Neural cell (in vitro differentiated cells): ENCODE data around the gene SV2C. TPM values are rescaled to one million over a fixed set of nuclear protein-coding genes. Genes with fewer than 3 reads are reported as not detected.
"Not testable (repeated sequence)": the region's sequence is repeated elsewhere in the genome, so short reads cannot be mapped to it uniquely, and the experiment has no call there.

Source experiments
- H2AFZ ChIP-seq: fragments of 200-600, 300-800 bp; sonication (generic), shearing (Covaris generic); 2 replicates; pipeline ENCODE4 v1.6.0; 2014; ENCODE audit warnings: low read depth, mild to moderate bottlenecking, antibody characterized with exemption, low read length, moderate library complexity
- H3F3A ChIP-seq: fragments of 200-600 bp; shearing (Covaris generic); 2 replicates; pipeline ENCODE4 v1.6.1; 2016; ENCODE audit warnings: mild to moderate bottlenecking, moderate library complexity, mixed read lengths, antibody characterized with exemption, low read length; ENCODE audit not compliant: insufficient read depth, poor library complexity, severe bottlenecking
- H3K27ac ChIP-seq: fragments of 200-600, 300-800 bp; sonication (generic), shearing (Covaris generic); 2 replicates; pipeline ENCODE4 v1.5.1; 2014; ENCODE audit warnings: mild to moderate bottlenecking, low read length, moderate library complexity
- H3K27me3 ChIP-seq: fragments of 300-800, 200-600 bp; sonication (generic), shearing (Covaris generic); 2 replicates; pipeline ENCODE4 v1.6.0; 2014; ENCODE audit warnings: mild to moderate bottlenecking, low read depth, low read length, moderate library complexity; ENCODE audit not compliant: insufficient read depth
- H3K36me3 ChIP-seq: fragments of 300-800, 200-600 bp; sonication (generic), shearing (Covaris generic); 2 replicates; pipeline ENCODE4 v1.5.1; 2014; ENCODE audit warnings: mild to moderate bottlenecking, antibody characterized with exemption, low read length, moderate library complexity; ENCODE audit not compliant: insufficient read depth
- H3K4me2 ChIP-seq: fragments of 300-800, 200-600 bp; sonication (generic), shearing (Covaris generic); 2 replicates; pipeline ENCODE4 v1.6.0; 2014; ENCODE audit warnings: mild to moderate bottlenecking, low read length
- H3K4me3 ChIP-seq: fragments of 300-800, 200-600 bp; sonication (generic), shearing (Covaris generic); 2 replicates; pipeline ENCODE4 v1.5.1; 2014; ENCODE audit warnings: mild to moderate bottlenecking, low read length, moderate library complexity
- H3K79me2 ChIP-seq: fragments of 200-600 bp; shearing (Covaris generic); replicated peaks from 2 replicates; pipeline ENCODE4 v1.6.0; 2014; ENCODE audit warnings: mild to moderate bottlenecking, low read length, moderate library complexity; ENCODE audit not compliant: insufficient read depth
- H3K9ac ChIP-seq: fragments of 300-800, 200-600 bp; sonication (generic), shearing (Covaris generic); 2 replicates; pipeline ENCODE4 v1.6.1; 2016; ENCODE audit warnings: mild to moderate bottlenecking, low read length, mixed read lengths
- H3K9me2 ChIP-seq: fragments of 200-600 bp; shearing (Covaris generic); 2 replicates; pipeline ENCODE4 v1.6.1; 2016; ENCODE audit warnings: mild to moderate bottlenecking, low read length, mixed read lengths; ENCODE audit not compliant: insufficient read depth
- H3K9me3 ChIP-seq: fragments of 200-600, 300-800 bp; sonication (generic), shearing (Covaris generic); 2 replicates; pipeline ENCODE4 v1.6.1; 2016; ENCODE audit warnings: mild to moderate bottlenecking, mixed run types, low read length, moderate library complexity, mixed read lengths
- H4K20me1 ChIP-seq: fragments of 200-600 bp; shearing (Covaris generic); 2 replicates; pipeline ENCODE4 v1.6.1; 2016; ENCODE audit warnings: mild to moderate bottlenecking, mixed run types; ENCODE audit not compliant: insufficient read depth
- EP300 ChIP-seq: fragments of 450-650 bp; conservative IDR thresholded peaks from 2 replicates; pipeline ENCODE4 v1.6.1; 2014; ENCODE audit warnings: antibody characterized with exemption, mild to moderate bottlenecking, moderate library complexity; ENCODE audit not compliant: poor library complexity, severe bottlenecking
- EZH2 ChIP-seq: fragments of 200-600, 300-800 bp; shearing (Covaris generic), sonication (generic); IDR thresholded peaks from 2 replicates; pipeline ENCODE4 v1.6.1; 2014; ENCODE audit warnings: antibody characterized with exemption, low read length, borderline replicate concordance, mild to moderate bottlenecking; ENCODE audit not compliant: insufficient read depth, poor library complexity, severe bottlenecking
- MXI1 ChIP-seq: fragments of 450-650 bp; conservative IDR thresholded peaks from 2 replicates; pipeline ENCODE4 v1.6.1; 2014; ENCODE audit warnings: antibody characterized with exemption, mild to moderate bottlenecking; ENCODE audit not compliant: poor library complexity, severe bottlenecking
- POLR2AphosphoS5 ChIP-seq: IDR thresholded peaks from 2 replicates; pipeline ENCODE4 v1.6.1; 2012
- RAD21 ChIP-seq: fragments of 450-650 bp; conservative IDR thresholded peaks from 2 replicates; pipeline ENCODE4 v1.6.1; 2014; ENCODE audit warnings: antibody characterized with exemption, mild to moderate bottlenecking, moderate library complexity
- SMC3 ChIP-seq: fragments of 450-650 bp; conservative IDR thresholded peaks from 2 replicates; pipeline ENCODE4 v1.6.1; 2014; ENCODE audit warnings: antibody characterized with exemption, mild to moderate bottlenecking, moderate library complexity; ENCODE audit not compliant: poor library complexity
- TAF1 ChIP-seq: IDR thresholded peaks from 2 replicates; pipeline ENCODE4 v1.6.1; 2012; ENCODE audit warnings: low read depth
- polyA plus RNA-seq: library from polyadenylated mRNA; depleted of rRNA; stranded (reverse); fragments of >200 nt; gene quantifications from 2 replicates; pipeline ENCODE4 v1.2.3, GENCODE V29; 2014
- TF ChIP-seq, protein P1 (sequence below): IDR thresholded peaks from 2 replicates; pipeline ENCODE4 v1.6.1; 2012; ENCODE audit warnings: borderline replicate concordance
- TF ChIP-seq, protein P2 (sequence below): fragments of 450-650 bp; IDR thresholded peaks from 2 replicates; pipeline ENCODE4 v1.5.1; 2014; ENCODE audit warnings: antibody characterized with exemption, mild to moderate bottlenecking, moderate library complexity; ENCODE audit not compliant: poor library complexity, severe bottlenecking

The SV2C gene
- polyA plus RNA-seq, 1 donor from 2014 or later = 0.45 TPM

DNA sequence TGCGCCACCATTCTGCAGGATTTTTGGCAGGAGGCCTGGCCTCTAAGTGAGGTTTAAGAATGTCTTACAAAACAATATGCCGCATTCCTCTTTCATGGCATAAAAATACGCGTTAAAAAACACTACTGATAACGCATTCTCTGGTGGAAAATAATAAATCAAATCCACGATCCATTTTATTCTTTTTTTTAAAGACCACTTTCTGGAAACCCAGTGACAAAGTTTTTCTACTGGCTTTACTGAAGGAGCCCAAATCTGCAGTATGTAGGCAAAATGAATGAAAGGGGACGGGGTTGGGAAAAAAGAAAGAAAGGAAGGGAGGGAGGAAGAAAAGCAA is 2.0 kb downstream of the SV2C start:
- Histone ChIP-seq H3K27me3 (peaks cover 51% of the 10 kb centered on the region), H3F3A (no peaks in the 10 kb centered on the region), H4K20me1 (no peaks in the 10 kb centered on the region), H2AFZ (no peak overlapping the region), H3K4me2 (peak overlapping the region; percentile 54), H3K9ac (peak overlapping the region; percentile 71), H3K9me3 (no peaks in the 10 kb centered on the region), H3K9me2 (no peaks in the 10 kb centered on the region), H3K36me3 (no peaks in the 10 kb centered on the region), H3K79me2 (no peaks in the 10 kb centered on the region), H3K4me3 (peak overlapping the region; percentile 70), H3K27ac (no peak overlapping the region)
- TF ChIP-seq TAF1 (no peak), EP300 (no peak), EZH2 (no peak), SMC3 (no peak)
- TF ChIP-seq, protein P1, sequence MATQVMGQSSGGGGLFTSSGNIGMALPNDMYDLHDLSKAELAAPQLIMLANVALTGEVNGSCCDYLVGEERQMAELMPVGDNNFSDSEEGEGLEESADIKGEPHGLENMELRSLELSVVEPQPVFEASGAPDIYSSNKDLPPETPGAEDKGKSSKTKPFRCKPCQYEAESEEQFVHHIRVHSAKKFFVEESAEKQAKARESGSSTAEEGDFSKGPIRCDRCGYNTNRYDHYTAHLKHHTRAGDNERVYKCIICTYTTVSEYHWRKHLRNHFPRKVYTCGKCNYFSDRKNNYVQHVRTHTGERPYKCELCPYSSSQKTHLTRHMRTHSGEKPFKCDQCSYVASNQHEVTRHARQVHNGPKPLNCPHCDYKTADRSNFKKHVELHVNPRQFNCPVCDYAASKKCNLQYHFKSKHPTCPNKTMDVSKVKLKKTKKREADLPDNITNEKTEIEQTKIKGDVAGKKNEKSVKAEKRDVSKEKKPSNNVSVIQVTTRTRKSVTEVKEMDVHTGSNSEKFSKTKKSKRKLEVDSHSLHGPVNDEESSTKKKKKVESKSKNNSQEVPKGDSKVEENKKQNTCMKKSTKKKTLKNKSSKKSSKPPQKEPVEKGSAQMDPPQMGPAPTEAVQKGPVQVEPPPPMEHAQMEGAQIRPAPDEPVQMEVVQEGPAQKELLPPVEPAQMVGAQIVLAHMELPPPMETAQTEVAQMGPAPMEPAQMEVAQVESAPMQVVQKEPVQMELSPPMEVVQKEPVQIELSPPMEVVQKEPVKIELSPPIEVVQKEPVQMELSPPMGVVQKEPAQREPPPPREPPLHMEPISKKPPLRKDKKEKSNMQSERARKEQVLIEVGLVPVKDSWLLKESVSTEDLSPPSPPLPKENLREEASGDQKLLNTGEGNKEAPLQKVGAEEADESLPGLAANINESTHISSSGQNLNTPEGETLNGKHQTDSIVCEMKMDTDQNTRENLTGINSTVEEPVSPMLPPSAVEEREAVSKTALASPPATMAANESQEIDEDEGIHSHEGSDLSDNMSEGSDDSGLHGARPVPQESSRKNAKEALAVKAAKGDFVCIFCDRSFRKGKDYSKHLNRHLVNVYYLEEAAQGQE = no peak

DNA sequence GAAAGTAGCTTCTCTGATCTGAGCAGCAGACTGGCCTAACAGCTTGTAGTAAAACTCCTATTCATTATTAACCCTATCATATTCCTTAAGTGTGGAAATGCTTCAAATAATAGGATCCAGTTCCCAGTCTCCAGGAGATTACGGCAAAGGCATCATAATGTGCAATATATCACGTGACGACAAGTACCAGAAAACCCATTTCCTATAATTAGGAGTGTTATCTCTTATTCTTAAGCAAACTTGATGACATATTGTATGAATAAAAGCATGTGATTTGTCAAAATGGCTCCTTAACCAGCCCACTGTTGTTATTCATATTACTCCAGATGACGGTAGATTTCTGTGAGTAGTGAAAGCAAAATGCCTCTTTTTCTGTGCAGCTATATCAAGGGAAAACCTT is 2.9 kb downstream of the SV2C start:
- no peak for TF ChIP-seq EZH2
- TF ChIP-seq MXI1 = no peak
- TF ChIP-seq POLR2AphosphoS5 = no peak
- TF ChIP-seq, protein P2, sequence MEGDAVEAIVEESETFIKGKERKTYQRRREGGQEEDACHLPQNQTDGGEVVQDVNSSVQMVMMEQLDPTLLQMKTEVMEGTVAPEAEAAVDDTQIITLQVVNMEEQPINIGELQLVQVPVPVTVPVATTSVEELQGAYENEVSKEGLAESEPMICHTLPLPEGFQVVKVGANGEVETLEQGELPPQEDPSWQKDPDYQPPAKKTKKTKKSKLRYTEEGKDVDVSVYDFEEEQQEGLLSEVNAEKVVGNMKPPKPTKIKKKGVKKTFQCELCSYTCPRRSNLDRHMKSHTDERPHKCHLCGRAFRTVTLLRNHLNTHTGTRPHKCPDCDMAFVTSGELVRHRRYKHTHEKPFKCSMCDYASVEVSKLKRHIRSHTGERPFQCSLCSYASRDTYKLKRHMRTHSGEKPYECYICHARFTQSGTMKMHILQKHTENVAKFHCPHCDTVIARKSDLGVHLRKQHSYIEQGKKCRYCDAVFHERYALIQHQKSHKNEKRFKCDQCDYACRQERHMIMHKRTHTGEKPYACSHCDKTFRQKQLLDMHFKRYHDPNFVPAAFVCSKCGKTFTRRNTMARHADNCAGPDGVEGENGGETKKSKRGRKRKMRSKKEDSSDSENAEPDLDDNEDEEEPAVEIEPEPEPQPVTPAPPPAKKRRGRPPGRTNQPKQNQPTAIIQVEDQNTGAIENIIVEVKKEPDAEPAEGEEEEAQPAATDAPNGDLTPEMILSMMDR = no peak
- no peak for TF ChIP-seq RAD21
- TF ChIP-seq TAF1 = no peak
- TF ChIP-seq EP300 = no peak
- TF ChIP-seq SMC3 = no peak
- TF ChIP-seq, protein P1 = no peak
- H3K9me3 ChIP-seq = no peaks in the 10 kb centered on the region
- no peaks in the 10 kb centered on the region for H3K9me2 ChIP-seq
- H3K4me3 ChIP-seq = no peak overlapping the region
- H3K79me2 ChIP-seq = no peaks in the 10 kb centered on the region
- peaks cover 42% of the 10 kb centered on the region for H3K27me3 ChIP-seq
- H3F3A ChIP-seq = no peaks in the 10 kb centered on the region
- H3K9ac ChIP-seq = no peak overlapping the region
- H4K20me1 ChIP-seq = no peaks in the 10 kb centered on the region
- no peak overlapping the region for H3K4me2 ChIP-seq
- no peak overlapping the region for H3K27ac ChIP-seq
- no peaks in the 10 kb centered on the region for H3K36me3 ChIP-seq
- no peak overlapping the region for H2AFZ ChIP-seq

DNA sequence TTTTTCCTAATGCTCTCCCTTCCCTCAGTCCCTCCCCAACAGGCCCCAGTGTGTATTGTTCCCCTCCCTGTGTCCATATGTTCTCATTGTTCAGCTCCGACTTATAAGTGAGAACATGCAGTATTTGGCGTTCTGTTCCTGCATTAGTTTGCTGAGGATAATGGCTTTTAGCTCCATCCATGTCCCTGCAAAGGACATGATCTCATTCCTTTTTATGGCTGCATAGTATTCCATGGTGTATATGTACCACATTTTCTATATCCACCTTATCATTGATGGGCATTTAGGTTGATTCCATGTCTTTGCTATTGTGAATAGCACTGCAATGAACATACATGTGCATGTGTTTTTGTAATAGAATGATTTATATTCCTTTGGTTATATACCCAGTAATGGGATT is 6.0 kb downstream of the SV2C start:
- peaks cover 11% of the 10 kb centered on the region for H3K27me3 ChIP-seq
- H3K9me2 ChIP-seq, H3K4me3 ChIP-seq, H3K27ac ChIP-seq, H3K9me3 ChIP-seq, H3K36me3 ChIP-seq, H3K9ac ChIP-seq, H3F3A ChIP-seq, H4K20me1 ChIP-seq, H2AFZ ChIP-seq, H3K79me2 ChIP-seq, H3K4me2 ChIP-seq: not testable (repeated sequence)
